ENCODE results near the gene FANCB.

FANCB gene

DNA sequence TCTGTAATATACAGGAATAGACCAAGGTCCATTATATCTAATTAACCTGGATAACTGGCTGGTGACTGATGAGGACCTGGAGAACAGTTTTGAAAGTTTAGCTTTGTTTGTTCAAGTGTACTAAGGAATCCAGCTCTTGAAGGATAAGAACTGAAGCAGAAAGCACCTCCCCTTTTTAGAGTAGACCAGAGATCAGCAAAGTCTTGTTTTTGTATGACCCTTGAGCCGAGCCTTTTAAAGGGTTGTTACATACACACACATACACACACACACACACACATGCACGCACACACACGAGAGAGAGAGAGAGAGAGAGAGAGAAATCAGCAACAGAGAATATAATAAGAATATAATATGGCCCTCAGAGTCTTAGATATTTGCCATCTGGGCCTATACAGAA, 13.4 kb upstream of the FANCB start:
- Histone ChIP-seq H3K79me2 (ENCODE audit: insufficient read depth, low read length) (no peaks in the 10 kb centered on the region), H3K27ac (ENCODE audit: low read depth, low read length) (no peak overlapping the region), H3K36me3 (ENCODE audit: low read length) (no peaks in the 10 kb centered on the region), H3K4me3 (ENCODE audit: insufficient read depth, low read length, poor library complexity, severe bottlenecking) (no peak overlapping the region), H3K9me2 (replicated peaks; ENCODE audit: insufficient read depth, low read length) (no peaks in the 10 kb centered on the region), H3F3A (ENCODE audit: insufficient read depth) (no peaks in the 10 kb centered on the region), H3K9ac (ENCODE audit: low read length) (no peak overlapping the region), H3K9me3 (ENCODE audit: insufficient read depth, low read length) (no peaks in the 10 kb centered on the region), H2AFZ (ENCODE audit: low read depth, low read length, severe bottlenecking) (no peak overlapping the region), H3K27me3 (ENCODE audit: low read length) (no peaks in the 10 kb centered on the region), H3K4me2 (ENCODE audit: low read depth, low read length, poor library complexity, severe bottlenecking) (no peak overlapping the region), H4K20me1 (ENCODE audit: low read depth, low read length) (no peaks in the 10 kb centered on the region)
- no peak for TF ChIP-seq EZH2phosphoT487 (conservative IDR thresholded peaks at IDR 0.05; ENCODE audit: low read length)
- TF ChIP-seq, protein P1, sequence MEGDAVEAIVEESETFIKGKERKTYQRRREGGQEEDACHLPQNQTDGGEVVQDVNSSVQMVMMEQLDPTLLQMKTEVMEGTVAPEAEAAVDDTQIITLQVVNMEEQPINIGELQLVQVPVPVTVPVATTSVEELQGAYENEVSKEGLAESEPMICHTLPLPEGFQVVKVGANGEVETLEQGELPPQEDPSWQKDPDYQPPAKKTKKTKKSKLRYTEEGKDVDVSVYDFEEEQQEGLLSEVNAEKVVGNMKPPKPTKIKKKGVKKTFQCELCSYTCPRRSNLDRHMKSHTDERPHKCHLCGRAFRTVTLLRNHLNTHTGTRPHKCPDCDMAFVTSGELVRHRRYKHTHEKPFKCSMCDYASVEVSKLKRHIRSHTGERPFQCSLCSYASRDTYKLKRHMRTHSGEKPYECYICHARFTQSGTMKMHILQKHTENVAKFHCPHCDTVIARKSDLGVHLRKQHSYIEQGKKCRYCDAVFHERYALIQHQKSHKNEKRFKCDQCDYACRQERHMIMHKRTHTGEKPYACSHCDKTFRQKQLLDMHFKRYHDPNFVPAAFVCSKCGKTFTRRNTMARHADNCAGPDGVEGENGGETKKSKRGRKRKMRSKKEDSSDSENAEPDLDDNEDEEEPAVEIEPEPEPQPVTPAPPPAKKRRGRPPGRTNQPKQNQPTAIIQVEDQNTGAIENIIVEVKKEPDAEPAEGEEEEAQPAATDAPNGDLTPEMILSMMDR (IDR thresholded peaks at IDR 0.05; ENCODE audit: insufficient read depth, low read length, poor library complexity, severe bottlenecking), result no peak

DNA sequence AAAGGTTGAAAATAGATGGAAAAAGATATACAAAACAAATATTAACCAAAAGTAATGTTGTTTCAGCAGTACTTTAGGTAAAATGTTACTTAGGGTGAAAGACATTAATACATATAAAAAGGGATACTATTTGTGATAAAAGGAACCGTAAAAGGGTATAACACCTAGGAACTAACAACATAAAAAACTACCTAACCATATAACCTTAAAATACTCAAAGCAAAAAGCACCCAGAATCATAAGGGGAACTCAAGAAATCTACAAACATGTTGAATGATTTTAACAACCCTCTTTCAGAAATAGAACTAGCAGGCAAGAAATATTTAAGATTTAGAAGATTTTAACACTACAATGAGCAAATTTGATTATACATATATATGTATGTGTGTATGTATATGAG, 11.8 kb upstream of the FANCB start:
- Histone ChIP-seq H3F3A (ENCODE audit: insufficient read depth) (no peaks in the 10 kb centered on the region), H3K27ac (ENCODE audit: low read depth, low read length) (no peak overlapping the region), H2AFZ (ENCODE audit: low read depth, low read length, severe bottlenecking) (no peak overlapping the region), H4K20me1 (ENCODE audit: low read depth, low read length) (no peaks in the 10 kb centered on the region), H3K9me3 (ENCODE audit: insufficient read depth, low read length) (no peaks in the 10 kb centered on the region), H3K9me2 (replicated peaks; ENCODE audit: insufficient read depth, low read length) (no peaks in the 10 kb centered on the region), H3K4me2 (ENCODE audit: low read depth, low read length, poor library complexity, severe bottlenecking) (no peak overlapping the region), H3K9ac (ENCODE audit: low read length) (no peak overlapping the region), H3K36me3 (ENCODE audit: low read length) (no peaks in the 10 kb centered on the region), H3K4me3 (ENCODE audit: insufficient read depth, low read length, poor library complexity, severe bottlenecking) (no peak overlapping the region), H3K27me3 (ENCODE audit: low read length) (no peaks in the 10 kb centered on the region), H3K79me2 (ENCODE audit: insufficient read depth, low read length) (peaks cover 5% of the 10 kb centered on the region; the same call in 1 of the 2 replicates)
- TF ChIP-seq, protein P1 (IDR thresholded peaks at IDR 0.05; ENCODE audit: insufficient read depth, low read length, poor library complexity, severe bottlenecking), result no peak
- no peak for TF ChIP-seq EZH2phosphoT487 (conservative IDR thresholded peaks at IDR 0.05; ENCODE audit: low read length)

DNA sequence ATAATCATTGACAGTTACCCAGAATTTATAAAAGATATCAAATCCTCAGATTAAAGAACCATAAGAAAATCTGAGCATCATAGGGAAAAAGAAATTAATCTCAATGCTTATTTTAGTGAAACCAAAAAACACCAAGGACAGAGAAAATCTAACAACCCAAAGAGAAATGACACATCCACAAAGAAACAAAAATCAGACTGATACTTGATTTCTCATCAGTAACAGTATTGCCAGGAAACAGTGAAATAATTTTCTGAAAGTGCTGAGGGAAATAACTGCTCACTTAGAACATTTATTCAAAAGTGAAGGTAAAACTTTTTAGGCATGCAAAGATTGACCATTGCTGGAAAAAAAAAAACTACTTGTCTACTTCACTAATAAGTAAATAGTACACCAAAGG, 11.0 kb upstream of the FANCB start:
- H2AFZ ChIP-seq (ENCODE audit: low read depth, low read length, severe bottlenecking), result no peak overlapping the region
- H4K20me1 ChIP-seq (ENCODE audit: low read depth, low read length), result no peaks in the 10 kb centered on the region
- H3K36me3 ChIP-seq (ENCODE audit: low read length), result no peaks in the 10 kb centered on the region
- no peak overlapping the region for H3K9ac ChIP-seq (ENCODE audit: low read length)
- no peak overlapping the region for H3K27ac ChIP-seq (ENCODE audit: low read depth, low read length)
- H3K9me2 ChIP-seq (replicated peaks; ENCODE audit: insufficient read depth, low read length), result no peaks in the 10 kb centered on the region
- no peak for TF ChIP-seq EZH2phosphoT487 (conservative IDR thresholded peaks at IDR 0.05; ENCODE audit: low read length)
- TF ChIP-seq, protein P1 (IDR thresholded peaks at IDR 0.05; ENCODE audit: insufficient read depth, low read length, poor library complexity, severe bottlenecking), result no peak
- H3K4me2 ChIP-seq (ENCODE audit: low read depth, low read length, poor library complexity, severe bottlenecking), result no peak overlapping the region
- no peaks in the 10 kb centered on the region for H3F3A ChIP-seq (ENCODE audit: insufficient read depth)
- peaks cover 5% of the 10 kb centered on the region; the same call in 1 of the 2 replicates for H3K79me2 ChIP-seq (ENCODE audit: insufficient read depth, low read length)
- no peaks in the 10 kb centered on the region for H3K9me3 ChIP-seq (ENCODE audit: insufficient read depth, low read length)
- H3K4me3 ChIP-seq (ENCODE audit: insufficient read depth, low read length, poor library complexity, severe bottlenecking), result no peak overlapping the region
- H3K27me3 ChIP-seq (ENCODE audit: low read length), result no peaks in the 10 kb centered on the region

All from SU-DHL-6 (cell line).